Measurements from ENCODE around the gene ELK3.

Gene ELK3

GRCh38 chr12:96256672-96257361, 62.6 kb downstream of the ELK3 start:
- no peak for DNase-seq (ENCODE audit: low read depth in 3 of 3, low spot score in 1 of 3)

GRCh38 chr12:96257550-96258103, 63.5 kb downstream of the ELK3 start:
- no peak for DNase-seq (ENCODE audit: low read depth in 3 of 3, low spot score in 1 of 3)

GRCh38 chr12:96258104-96258961, 64.2 kb downstream of the ELK3 start:
- DNase-seq (ENCODE audit: low read depth in 3 of 3, low spot score in 1 of 3): no peak

GRCh38 chr12:96260231-96260630, 66.1 kb downstream of the ELK3 start:
- no peak for DNase-seq (ENCODE audit: low read depth in 3 of 3, low spot score in 1 of 3)

GRCh38 chr12:96260644-96261043, 66.5 kb downstream of the ELK3 start:
- DNase-seq (ENCODE audit: low read depth in 3 of 3, low spot score in 1 of 3): no peak

- no peak for DNase-seq (ENCODE audit: low read depth in 3 of 3, low spot score in 1 of 3)
Observed at GRCh38 chr12:96261557-96261956, 67.4 kb downstream of the ELK3 start.

GRCh38 chr12:96263449-96263902, 69.3 kb downstream of the ELK3 start:
- no peak for DNase-seq (ENCODE audit: low read depth in 3 of 3, low spot score in 1 of 3)

GRCh38 chr12:96265400-96265799, 71.2 kb downstream of the ELK3 start:
- DNase-seq (ENCODE audit: low read depth in 3 of 3, low spot score in 1 of 3): no peak

GRCh38 chr12:96265836-96266235, 71.7 kb downstream of the ELK3 start:
- DNase-seq (ENCODE audit: low read depth in 3 of 3, low spot score in 1 of 3): no peak

GRCh38 chr12:96266238-96266637, 72.1 kb downstream of the ELK3 start:
- DNase-seq (ENCODE audit: low read depth in 3 of 3, low spot score in 1 of 3): no peak

GRCh38 chr12:96271469-96272199, 77.5 kb downstream of the ELK3 start:
- DNase-seq (ENCODE audit: low read depth in 3 of 3, low spot score in 1 of 3): no peak

GRCh38 chr12:96274331-96274730, 80.2 kb downstream of the ELK3 start:
- DNase-seq (ENCODE audit: low read depth in 3 of 3, low spot score in 1 of 3): no peak

GRCh38 chr12:96285158-96285557, 91.0 kb downstream of the ELK3 start:
- DNase-seq (ENCODE audit: low read depth in 3 of 3, low spot score in 1 of 3): no peak

GRCh38 chr12:96289067-96289466, 94.9 kb downstream of the ELK3 start:
- DNase-seq (ENCODE audit: low read depth in 3 of 3, low spot score in 1 of 3): no peak

GRCh38 chr12:96293093-96293492, 98.9 kb downstream of the ELK3 start:
- DNase-seq (ENCODE audit: low read depth in 3 of 3, low spot score in 1 of 3): no peak

- DNase-seq (ENCODE audit: low read depth in 3 of 3, low spot score in 1 of 3): no peak
Observed at GRCh38 chr12:96294831-96295230, 100.7 kb downstream of the ELK3 start.

GRCh38 chr12:96295532-96296160, 101.5 kb downstream of the ELK3 start:
- no peak for DNase-seq (ENCODE audit: low read depth in 3 of 3, low spot score in 1 of 3)

GRCh38 chr12:96297504-96297903, 103.3 kb downstream of the ELK3 start:
- DNase-seq (ENCODE audit: low read depth in 3 of 3, low spot score in 1 of 3): no peak

GRCh38 chr12:96300064-96300463, 105.9 kb downstream of the ELK3 start:
- no peak for DNase-seq (ENCODE audit: low read depth in 3 of 3, low spot score in 1 of 3)

GRCh38 chr12:96301732-96302131, 107.6 kb downstream of the ELK3 start:
- no peak for DNase-seq (ENCODE audit: low read depth in 3 of 3, low spot score in 1 of 3)
